HEK293 (cell line): ENCODE data around the gene PLEKHA7.
A peak's percentile ranks its signal among the peaks of the same experiment; 100 is the strongest.

Source experiments
- GLI4 ChIP-seq: fragments of 450-650 bp; formaldehyde crosslinking; IDR thresholded peaks from 2 replicates; pipeline ENCODE4 v1.5.1; 2016; ENCODE audit warnings: missing biosample characterization, missing genetic modification characterization
- GLIS2 ChIP-seq: fragments of 450-650 bp; formaldehyde crosslinking; IDR thresholded peaks from 2 replicates; pipeline ENCODE4 v1.5.1; 2016; ENCODE audit warnings: missing biosample characterization, missing genetic modification characterization
- SCRT1 ChIP-seq: fragments of 450-650 bp; formaldehyde crosslinking; IDR thresholded peaks from 2 replicates; pipeline ENCODE4 v1.5.1; 2016; ENCODE audit warnings: missing biosample characterization, missing genetic modification characterization, borderline replicate concordance
- ZBTB17 ChIP-seq: fragments of 450-650 bp; formaldehyde crosslinking; IDR thresholded peaks from 2 replicates; pipeline ENCODE4 v1.5.1; 2016; ENCODE audit warnings: missing biosample characterization, missing genetic modification characterization
- ZBTB6 ChIP-seq: fragments of 450-650 bp; formaldehyde crosslinking; IDR thresholded peaks from 2 replicates; pipeline ENCODE4 v1.5.1; 2017; ENCODE audit warnings: missing biosample characterization, missing genetic modification characterization
- ZNF121 ChIP-seq: fragments of 450-650 bp; formaldehyde crosslinking; IDR thresholded peaks from 2 replicates; pipeline ENCODE4 v1.5.1; 2016; ENCODE audit warnings: missing biosample characterization, missing genetic modification characterization
- ZNF169 ChIP-seq: fragments of 450-650 bp; formaldehyde crosslinking; IDR thresholded peaks from 2 replicates; pipeline ENCODE4 v1.5.1; 2016; ENCODE audit warnings: missing biosample characterization, missing genetic modification characterization
- ZNF175 ChIP-seq: fragments of 450-650 bp; formaldehyde crosslinking; IDR thresholded peaks from 2 replicates; pipeline ENCODE4 v1.5.1; 2016; ENCODE audit warnings: missing biosample characterization, missing genetic modification characterization
- ZNF280C ChIP-seq: fragments of 450-650 bp; formaldehyde crosslinking; IDR thresholded peaks from 2 replicates; pipeline ENCODE4 v1.5.1; 2016; ENCODE audit warnings: missing biosample characterization, missing genetic modification characterization
- ZNF292 ChIP-seq: fragments of 450-650 bp; formaldehyde crosslinking; IDR thresholded peaks from 2 replicates; pipeline ENCODE4 v1.5.1; 2016; ENCODE audit warnings: low read depth, missing biosample characterization, missing genetic modification characterization, borderline replicate concordance
- ZNF433 ChIP-seq: fragments of 450-650 bp; formaldehyde crosslinking; IDR thresholded peaks from 2 replicates; pipeline ENCODE4 v1.5.1; 2016; ENCODE audit warnings: missing biosample characterization, missing genetic modification characterization, low read depth
- ZNF530 ChIP-seq: fragments of 450-650 bp; formaldehyde crosslinking; IDR thresholded peaks from 2 replicates; pipeline ENCODE4 v1.5.1; 2016; ENCODE audit warnings: low read depth, missing biosample characterization, missing genetic modification characterization
- ZNF558 ChIP-seq: fragments of 450-650 bp; formaldehyde crosslinking; IDR thresholded peaks from 2 replicates; pipeline ENCODE4 v1.5.1; 2016; ENCODE audit warnings: missing biosample characterization, missing genetic modification characterization
- ZNF571 ChIP-seq: fragments of 450-650 bp; formaldehyde crosslinking; IDR thresholded peaks from 2 replicates; pipeline ENCODE4 v1.5.0; 2017; ENCODE audit warnings: missing biosample characterization, missing genetic modification characterization
- ZNF610 ChIP-seq: fragments of 450-650 bp; formaldehyde crosslinking; IDR thresholded peaks from 2 replicates; pipeline ENCODE4 v1.5.1; 2016; ENCODE audit warnings: missing biosample characterization, missing genetic modification characterization, borderline replicate concordance
- ZNF670 ChIP-seq: fragments of 450-650 bp; formaldehyde crosslinking; IDR thresholded peaks from 2 replicates; pipeline ENCODE4 v1.5.1; 2016; ENCODE audit warnings: missing biosample characterization, missing genetic modification characterization, low read depth
- ZNF791 ChIP-seq: fragments of 450-650 bp; formaldehyde crosslinking; IDR thresholded peaks from 2 replicates; pipeline ENCODE4 v1.5.1; 2016; ENCODE audit warnings: missing biosample characterization, missing genetic modification characterization
- ZSCAN23 ChIP-seq: fragments of 450-650 bp; formaldehyde crosslinking; IDR thresholded peaks from 2 replicates; pipeline ENCODE4 v1.5.1; 2016; ENCODE audit warnings: missing biosample characterization, missing genetic modification characterization
- TF ChIP-seq, protein P1 (sequence below): fragments of 450-650 bp; formaldehyde crosslinking; IDR thresholded peaks from 2 replicates; pipeline ENCODE4 v1.5.1; 2016; ENCODE audit warnings: missing biosample characterization, missing genetic modification characterization
- TF ChIP-seq, protein P2 (sequence below): fragments of 450-650 bp; formaldehyde crosslinking; conservative IDR thresholded peaks from 2 replicates; pipeline ENCODE4 v1.5.1; 2016; ENCODE audit warnings: low read depth, missing biosample characterization, missing genetic modification characterization
- TF ChIP-seq, protein P3 (sequence below): fragments of 450-650 bp; formaldehyde crosslinking; IDR thresholded peaks from 2 replicates; pipeline ENCODE4 v1.5.1; 2017; ENCODE audit warnings: missing biosample characterization, missing genetic modification characterization
- TF ChIP-seq, protein P4 (sequence below): fragments of 450-650 bp; formaldehyde crosslinking; optimal IDR thresholded peaks from 2 replicates; pipeline ENCODE3; 2016; ENCODE audit warnings: missing biosample characterization, mild to moderate bottlenecking, missing genetic modification characterization
- TF ChIP-seq, protein P5 (sequence below): fragments of 450-650 bp; formaldehyde crosslinking; IDR thresholded peaks from 2 replicates; pipeline ENCODE4 v1.5.1; 2016; ENCODE audit warnings: missing biosample characterization, missing genetic modification characterization

Gene PLEKHA7

DNA sequence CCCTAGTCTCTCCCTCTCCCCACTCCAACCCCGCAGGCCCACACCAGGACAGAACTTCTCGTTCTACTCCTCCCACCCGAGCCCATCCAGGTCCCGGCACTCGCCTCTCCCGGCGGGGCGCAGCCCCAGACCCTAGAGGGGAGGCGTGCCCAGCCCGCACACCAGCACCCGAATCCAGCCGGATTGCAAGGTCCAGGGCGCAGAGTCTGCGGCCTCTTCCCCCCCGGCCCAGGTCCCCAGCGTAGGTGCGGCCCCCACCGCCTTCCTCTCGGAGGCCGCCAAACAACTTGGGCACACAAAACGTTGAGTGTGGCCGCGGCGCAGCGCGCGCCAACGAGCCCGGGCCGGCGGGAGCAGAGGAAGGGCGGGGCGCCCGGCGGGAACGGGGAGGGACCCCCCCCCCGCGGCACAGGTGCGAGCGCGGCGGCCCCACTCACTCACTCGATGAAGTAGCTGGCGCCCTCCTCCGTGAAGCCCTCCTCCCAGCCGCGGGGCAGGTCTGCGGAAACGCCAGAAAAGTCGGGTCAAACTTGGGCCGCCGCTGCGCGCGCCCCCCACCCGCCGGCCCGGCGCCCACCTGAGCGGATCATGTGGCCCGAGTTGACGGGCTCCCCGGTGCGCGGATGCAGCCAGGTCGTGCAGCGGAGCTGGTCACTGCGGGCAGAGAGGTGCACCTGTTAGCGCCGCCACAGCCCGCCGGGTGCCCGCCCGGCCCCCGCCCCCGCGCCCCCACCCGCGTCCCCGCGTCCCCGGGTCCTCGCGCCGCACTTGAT, 480 bp downstream of the PLEKHA7 start (continued):
- TF ChIP-seq, protein P1, sequence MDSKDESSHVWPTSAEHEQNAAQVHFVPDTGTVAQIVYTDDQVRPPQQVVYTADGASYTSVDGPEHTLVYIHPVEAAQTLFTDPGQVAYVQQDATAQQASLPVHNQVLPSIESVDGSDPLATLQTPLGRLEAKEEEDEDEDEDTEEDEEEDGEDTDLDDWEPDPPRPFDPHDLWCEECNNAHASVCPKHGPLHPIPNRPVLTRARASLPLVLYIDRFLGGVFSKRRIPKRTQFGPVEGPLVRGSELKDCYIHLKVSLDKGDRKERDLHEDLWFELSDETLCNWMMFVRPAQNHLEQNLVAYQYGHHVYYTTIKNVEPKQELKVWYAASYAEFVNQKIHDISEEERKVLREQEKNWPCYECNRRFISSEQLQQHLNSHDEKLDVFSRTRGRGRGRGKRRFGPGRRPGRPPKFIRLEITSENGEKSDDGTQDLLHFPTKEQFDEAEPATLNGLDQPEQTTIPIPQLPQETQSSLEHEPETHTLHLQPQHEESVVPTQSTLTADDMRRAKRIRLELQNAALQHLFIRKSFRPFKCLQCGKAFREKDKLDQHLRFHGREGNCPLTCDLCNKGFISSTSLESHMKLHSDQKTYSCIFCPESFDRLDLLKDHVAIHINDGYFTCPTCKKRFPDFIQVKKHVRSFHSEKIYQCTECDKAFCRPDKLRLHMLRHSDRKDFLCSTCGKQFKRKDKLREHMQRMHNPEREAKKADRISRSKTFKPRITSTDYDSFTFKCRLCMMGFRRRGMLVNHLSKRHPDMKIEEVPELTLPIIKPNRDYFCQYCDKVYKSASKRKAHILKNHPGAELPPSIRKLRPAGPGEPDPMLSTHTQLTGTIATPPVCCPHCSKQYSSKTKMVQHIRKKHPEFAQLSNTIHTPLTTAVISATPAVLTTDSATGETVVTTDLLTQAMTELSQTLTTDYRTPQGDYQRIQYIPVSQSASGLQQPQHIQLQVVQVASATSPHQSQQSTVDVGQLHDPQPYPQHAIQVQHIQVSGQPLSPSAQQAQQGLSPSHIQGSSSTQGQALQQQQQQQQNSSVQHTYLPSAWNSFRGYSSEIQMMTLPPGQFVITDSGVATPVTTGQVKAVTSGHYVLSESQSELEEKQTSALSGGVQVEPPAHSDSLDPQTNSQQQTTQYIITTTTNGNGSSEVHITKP: 0 out of 2 replicates have a peak, but pooled peaks have one; percentile 33
- TF ChIP-seq SCRT1 (no peak), ZNF175 (tag by site-specific recombination) (no peak), ZNF292 (tag by site-specific recombination) (no peak), ZNF433 (tag by site-specific recombination) (no peak), GLIS2 (tag by site-specific recombination) (peak; percentile 78), ZNF169 (no peak), ZNF610 (tag by site-specific recombination) (no peak), ZSCAN23 (tag by site-specific recombination) (no peak), ZBTB17 (tag by site-specific recombination) (peak; percentile 85), ZNF558 (no peak), ZNF791 (no peak), ZNF280C (tag by site-specific recombination) (no peak), ZNF121 (tag by site-specific recombination) (0 out of 2 replicates have a peak, but pooled peaks have one; percentile 6), ZNF670 (tag by site-specific recombination) (no peak), ZNF571 (no peak), ZBTB6 (tag by site-specific recombination) (no peak), GLI4 (tag by site-specific recombination) (no peak), ZNF530 (tag by site-specific recombination) (no peak)
- TF ChIP-seq, protein P2, sequence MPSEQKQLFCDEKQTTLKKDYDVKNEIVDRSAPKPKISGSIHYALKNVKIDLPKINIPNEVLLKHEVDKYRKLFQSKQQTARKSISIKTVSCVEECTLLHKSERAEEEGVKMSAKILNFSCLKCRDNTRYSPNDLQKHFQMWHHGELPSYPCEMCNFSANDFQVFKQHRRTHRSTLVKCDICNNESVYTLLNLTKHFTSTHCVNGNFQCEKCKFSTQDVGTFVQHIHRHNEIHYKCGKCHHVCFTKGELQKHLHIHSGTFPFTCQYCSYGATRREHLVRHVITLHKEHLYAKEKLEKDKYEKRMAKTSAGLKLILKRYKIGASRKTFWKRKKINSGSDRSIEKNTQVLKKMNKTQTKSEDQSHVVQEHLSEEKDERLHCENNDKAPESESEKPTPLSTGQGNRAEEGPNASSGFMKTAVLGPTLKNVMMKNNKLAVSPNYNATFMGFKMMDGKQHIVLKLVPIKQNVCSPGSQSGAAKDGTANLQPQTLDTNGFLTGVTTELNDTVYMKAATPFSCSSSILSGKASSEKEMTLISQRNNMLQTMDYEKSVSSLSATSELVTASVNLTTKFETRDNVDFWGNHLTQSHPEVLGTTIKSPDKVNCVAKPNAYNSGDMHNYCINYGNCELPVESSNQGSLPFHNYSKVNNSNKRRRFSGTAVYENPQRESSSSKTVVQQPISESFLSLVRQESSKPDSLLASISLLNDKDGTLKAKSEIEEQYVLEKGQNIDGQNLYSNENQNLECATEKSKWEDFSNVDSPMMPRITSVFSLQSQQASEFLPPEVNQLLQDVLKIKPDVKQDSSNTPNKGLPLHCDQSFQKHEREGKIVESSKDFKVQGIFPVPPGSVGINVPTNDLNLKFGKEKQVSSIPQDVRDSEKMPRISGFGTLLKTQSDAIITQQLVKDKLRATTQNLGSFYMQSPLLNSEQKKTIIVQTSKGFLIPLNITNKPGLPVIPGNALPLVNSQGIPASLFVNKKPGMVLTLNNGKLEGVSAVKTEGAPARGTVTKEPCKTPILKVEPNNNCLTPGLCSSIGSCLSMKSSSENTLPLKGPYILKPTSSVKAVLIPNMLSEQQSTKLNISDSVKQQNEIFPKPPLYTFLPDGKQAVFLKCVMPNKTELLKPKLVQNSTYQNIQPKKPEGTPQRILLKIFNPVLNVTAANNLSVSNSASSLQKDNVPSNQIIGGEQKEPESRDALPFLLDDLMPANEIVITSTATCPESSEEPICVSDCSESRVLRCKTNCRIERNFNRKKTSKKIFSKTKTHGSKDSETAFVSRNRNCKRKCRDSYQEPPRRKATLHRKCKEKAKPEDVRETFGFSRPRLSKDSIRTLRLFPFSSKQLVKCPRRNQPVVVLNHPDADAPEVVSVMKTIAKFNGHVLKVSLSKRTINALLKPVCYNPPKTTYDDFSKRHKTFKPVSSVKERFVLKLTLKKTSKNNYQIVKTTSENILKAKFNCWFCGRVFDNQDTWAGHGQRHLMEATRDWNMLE: no peak
- TF ChIP-seq, protein P3, sequence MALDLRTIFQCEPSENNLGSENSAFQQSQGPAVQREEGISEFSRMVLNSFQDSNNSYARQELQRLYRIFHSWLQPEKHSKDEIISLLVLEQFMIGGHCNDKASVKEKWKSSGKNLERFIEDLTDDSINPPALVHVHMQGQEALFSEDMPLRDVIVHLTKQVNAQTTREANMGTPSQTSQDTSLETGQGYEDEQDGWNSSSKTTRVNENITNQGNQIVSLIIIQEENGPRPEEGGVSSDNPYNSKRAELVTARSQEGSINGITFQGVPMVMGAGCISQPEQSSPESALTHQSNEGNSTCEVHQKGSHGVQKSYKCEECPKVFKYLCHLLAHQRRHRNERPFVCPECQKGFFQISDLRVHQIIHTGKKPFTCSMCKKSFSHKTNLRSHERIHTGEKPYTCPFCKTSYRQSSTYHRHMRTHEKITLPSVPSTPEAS (tag by site-specific recombination): no peak
- TF ChIP-seq, protein P4, sequence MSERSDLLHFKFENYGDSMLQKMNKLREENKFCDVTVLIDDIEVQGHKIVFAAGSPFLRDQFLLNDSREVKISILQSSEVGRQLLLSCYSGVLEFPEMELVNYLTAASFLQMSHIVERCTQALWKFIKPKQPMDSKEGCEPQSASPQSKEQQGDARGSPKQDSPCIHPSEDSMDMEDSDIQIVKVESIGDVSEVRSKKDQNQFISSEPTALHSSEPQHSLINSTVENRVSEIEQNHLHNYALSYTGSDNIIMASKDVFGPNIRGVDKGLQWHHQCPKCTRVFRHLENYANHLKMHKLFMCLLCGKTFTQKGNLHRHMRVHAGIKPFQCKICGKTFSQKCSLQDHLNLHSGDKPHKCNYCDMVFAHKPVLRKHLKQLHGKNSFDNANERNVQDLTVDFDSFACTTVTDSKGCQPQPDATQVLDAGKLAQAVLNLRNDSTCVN: peak; percentile 82
- TF ChIP-seq, protein P5, sequence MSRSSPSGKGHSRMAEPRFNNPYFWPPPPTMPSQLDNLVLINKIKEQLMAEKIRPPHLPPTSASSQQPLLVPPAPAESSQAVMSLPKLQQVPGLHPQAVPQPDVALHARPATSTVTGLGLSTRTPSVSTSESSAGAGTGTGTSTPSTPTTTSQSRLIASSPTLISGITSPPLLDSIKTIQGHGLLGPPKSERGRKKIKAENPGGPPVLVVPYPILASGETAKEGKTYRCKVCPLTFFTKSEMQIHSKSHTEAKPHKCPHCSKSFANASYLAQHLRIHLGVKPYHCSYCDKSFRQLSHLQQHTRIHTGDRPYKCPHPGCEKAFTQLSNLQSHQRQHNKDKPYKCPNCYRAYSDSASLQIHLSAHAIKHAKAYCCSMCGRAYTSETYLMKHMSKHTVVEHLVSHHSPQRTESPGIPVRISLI (tag by site-specific recombination): no peak
